Thoracic aorta (tissue), 2 donors: Measurements from ENCODE around the gene HSPA4L. TPM values are rescaled to one million over a fixed set of nuclear protein-coding genes. Genes with fewer than 3 reads are reported as not detected.

Experiments used
- ATAC-seq: fragments of 150-250 bp; one replicate; pipeline ENCODE4 v1.8.0; 2017; ENCODE audit warnings: low read depth; ENCODE audit not compliant: insufficient number of reproducible peaks, low FRiP score
- DNase-seq: peaks from one replicate; pipeline ENCODE4 v3.0.0-alpha.2; 2020; ENCODE audit warnings: low spot score
- H3K27ac ChIP-seq, 2 donors: fragments of 200-600 bp; sonication (generic); 1 replicate in 1 of 2; 2 replicates in 1 of 2; pipeline ENCODE4 v1.5.1; 2016; ENCODE audit warnings: mild to moderate bottlenecking in 2 of 2, moderate library complexity in 2 of 2
- H3K27me3 ChIP-seq: fragments of 200-600 bp; sonication (generic); replicated peaks from 2 replicates; pipeline ENCODE4 v1.6.0; 2016; ENCODE audit warnings: mild to moderate bottlenecking; ENCODE audit not compliant: insufficient read depth
- H3K36me3 ChIP-seq: fragments of 200-600 bp; sonication (generic); one replicate; pipeline ENCODE4 v1.5.1; 2016
- H3K4me1 ChIP-seq, 2 donors: fragments of 200-600 bp; sonication (generic); 1 replicate in 1 of 2; 2 replicates in 1 of 2; pipeline versions ENCODE4 v1.5.1 to v1.6.0; 2016; ENCODE audit warnings: low read depth in 2 of 2, mild to moderate bottlenecking in 1 of 2; ENCODE audit not compliant: control insufficient read depth in 1 of 2
- H3K4me3 ChIP-seq: fragments of 200-600 bp; sonication (generic); 2 replicates; pipeline ENCODE4 v1.5.1; 2016; ENCODE audit warnings: mild to moderate bottlenecking
- H3K9me3 ChIP-seq: fragments of 200-600 bp; sonication (generic); 2 replicates; pipeline ENCODE4 v1.5.1; 2016
- total RNA-seq, 2 donors: library from RNA; depleted of rRNA; stranded (reverse); fragments of >200 nt; gene quantifications; one replicate each; pipeline versions ENCODE4 v1.1.0 to v1.2.3, GENCODE V29; 2016
- TF ChIP-seq, protein P1 (sequence below): fragments of 200-600 bp; sonication (generic); IDR thresholded peaks from one replicate; pipeline ENCODE4 v1.5.1; 2019; ENCODE audit warnings: antibody characterized with exemption

Gene HSPA4L
- total RNA-seq, 2 donors from 2014 or later = 5.8 to 15.9 TPM

GRCh38 chr4:127747883-127748282, 34.2 kb upstream of the HSPA4L start:
- no peaks in the 10 kb centered on the region for H3K36me3 ChIP-seq
- TF ChIP-seq, protein P1, sequence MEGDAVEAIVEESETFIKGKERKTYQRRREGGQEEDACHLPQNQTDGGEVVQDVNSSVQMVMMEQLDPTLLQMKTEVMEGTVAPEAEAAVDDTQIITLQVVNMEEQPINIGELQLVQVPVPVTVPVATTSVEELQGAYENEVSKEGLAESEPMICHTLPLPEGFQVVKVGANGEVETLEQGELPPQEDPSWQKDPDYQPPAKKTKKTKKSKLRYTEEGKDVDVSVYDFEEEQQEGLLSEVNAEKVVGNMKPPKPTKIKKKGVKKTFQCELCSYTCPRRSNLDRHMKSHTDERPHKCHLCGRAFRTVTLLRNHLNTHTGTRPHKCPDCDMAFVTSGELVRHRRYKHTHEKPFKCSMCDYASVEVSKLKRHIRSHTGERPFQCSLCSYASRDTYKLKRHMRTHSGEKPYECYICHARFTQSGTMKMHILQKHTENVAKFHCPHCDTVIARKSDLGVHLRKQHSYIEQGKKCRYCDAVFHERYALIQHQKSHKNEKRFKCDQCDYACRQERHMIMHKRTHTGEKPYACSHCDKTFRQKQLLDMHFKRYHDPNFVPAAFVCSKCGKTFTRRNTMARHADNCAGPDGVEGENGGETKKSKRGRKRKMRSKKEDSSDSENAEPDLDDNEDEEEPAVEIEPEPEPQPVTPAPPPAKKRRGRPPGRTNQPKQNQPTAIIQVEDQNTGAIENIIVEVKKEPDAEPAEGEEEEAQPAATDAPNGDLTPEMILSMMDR = no peak

GRCh38 chr4:127748957-127749356, 33.2 kb upstream of the HSPA4L start:
- H3K4me1 ChIP-seq = no peaks in the 10 kb centered on the region
- TF ChIP-seq, protein P1 = no peak
- no peaks in the 10 kb centered on the region for H3K9me3 ChIP-seq
- H3K27me3 ChIP-seq = no peaks in the 10 kb centered on the region
- no peak for DNase-seq
- no peak overlapping the region for H3K27ac ChIP-seq
- no peak overlapping the region for H3K4me3 ChIP-seq
- ATAC-seq = no peak
- H3K36me3 ChIP-seq = no peaks in the 10 kb centered on the region

More at GRCh38 chr4:127747883-127748282, 34.2 kb upstream of the HSPA4L start:
- Histone ChIP-seq H3K27ac (no peak overlapping the region), H3K27me3 (no peaks in the 10 kb centered on the region), H3K4me1 (no peaks in the 10 kb centered on the region), H3K4me3 (no peak overlapping the region), H3K9me3 (no peaks in the 10 kb centered on the region)
- DNase-seq (no peak), ATAC-seq (no peak)

GRCh38 chr4:127756906-127757305, 25.2 kb upstream of the HSPA4L start:
- Histone ChIP-seq H3K36me3 (no peaks in the 10 kb centered on the region), H3K4me1 (no peaks in the 10 kb centered on the region), H3K27ac (no peak overlapping the region), H3K4me3 (no peak overlapping the region), H3K27me3 (no peaks in the 10 kb centered on the region), H3K9me3 (no peaks in the 10 kb centered on the region)
- TF ChIP-seq, protein P1 = no peak
- no peak for DNase-seq
- ATAC-seq = no peak

- no peaks in the 10 kb centered on the region for H3K9me3 ChIP-seq
- DNase-seq (no peak), ATAC-seq (no peak)
- H3K4me1 ChIP-seq = no peaks in the 10 kb centered on the region
- H3K4me3 ChIP-seq = no peak overlapping the region
- TF ChIP-seq, protein P1 = no peak
- H3K36me3 ChIP-seq = no peaks in the 10 kb centered on the region
- H3K27ac ChIP-seq = no peak overlapping the region
- no peaks in the 10 kb centered on the region for H3K27me3 ChIP-seq
These were observed 22.8 kb upstream of the HSPA4L start for GRCh38 chr4:127759228-127759820.

GRCh38 chr4:127759893-127760292, 22.2 kb upstream of the HSPA4L start:
- ATAC-seq = no peak

More at GRCh38 chr4:127759893-127760292, 22.2 kb upstream of the HSPA4L start:
- TF ChIP-seq, protein P1 = no peak
- Histone ChIP-seq H3K9me3 (no peaks in the 10 kb centered on the region), H3K27ac (no peak overlapping the region), H3K4me1 (no peaks in the 10 kb centered on the region), H3K36me3 (no peaks in the 10 kb centered on the region), H3K27me3 (no peaks in the 10 kb centered on the region), H3K4me3 (no peak overlapping the region)
- DNase-seq = no peak
